A549 treated with CpdA at 1 μM for 4 hours (cell line): ENCODE measurements around the gene INTS13. TPM values are rescaled to one million over a fixed set of nuclear protein-coding genes. Genes with fewer than 3 reads are reported as not detected.

Source experiments
- total RNA-seq: library from RNA; stranded (reverse); fragments of 200-300 nt; extraction: Qiagen RNA extraction; gene quantifications from 5 replicates; pipeline ENCODE4 v1.2.3, GENCODE V29; 2022; ENCODE audit warnings: low read depth

Gene INTS13
- 27.3 to 36.6 TPM (median 28.3 TPM) in 5 replicates for total RNA-seq

GRCh38 chr12:26937863-26938700 is at the start of gene INTS13, which contains the start of gene FGFR1OP2:
INTS13 (minus strand) TSS chr12:26937981; CDS start chr12:26936803, 1,178 bp downstream.
FGFR1OP2 (plus strand) TSS chr12:26938470; CDS start chr12:26954159, 15,689 bp downstream.

Other genes with a start within 250 kb of the INTS13 start
- gene ITPR2, start 104.8 kb downstream of the INTS13 start, total RNA-seq, result 2.0 to 2.7 TPM (median 2.4 TPM) in 5 replicates
- 28.0 to 35.8 TPM (median 28.8 TPM) in 5 replicates for gene FGFR1OP2, start 489 bp upstream of the INTS13 start, total RNA-seq
- gene TM7SF3, start 76.4 kb upstream of the INTS13 start, total RNA-seq, result 64.9 to 82.2 TPM (median 75.9 TPM) in 5 replicates
- gene MED21, start 84.6 kb upstream of the INTS13 start, total RNA-seq, result 25.3 to 33.5 TPM (median 31.7 TPM) in 5 replicates
- gene C12orf71, start 144.6 kb upstream of the INTS13 start, total RNA-seq, result not detected in 5 replicates